ENCODE measurements around the gene SGTA. TPM values are rescaled to one million over a fixed set of nuclear protein-coding genes. Genes with fewer than 3 reads are reported as not detected.
A peak's percentile ranks its signal among the peaks of the same experiment; 100 is the strongest.

The SGTA gene
- total and polyA plus RNA-seq, 2 of the 13 experiments (the other 11 are each of a cell fraction or from before 2014, with no cell fraction given) = 43.9 to 47.4 TPM

DNA sequence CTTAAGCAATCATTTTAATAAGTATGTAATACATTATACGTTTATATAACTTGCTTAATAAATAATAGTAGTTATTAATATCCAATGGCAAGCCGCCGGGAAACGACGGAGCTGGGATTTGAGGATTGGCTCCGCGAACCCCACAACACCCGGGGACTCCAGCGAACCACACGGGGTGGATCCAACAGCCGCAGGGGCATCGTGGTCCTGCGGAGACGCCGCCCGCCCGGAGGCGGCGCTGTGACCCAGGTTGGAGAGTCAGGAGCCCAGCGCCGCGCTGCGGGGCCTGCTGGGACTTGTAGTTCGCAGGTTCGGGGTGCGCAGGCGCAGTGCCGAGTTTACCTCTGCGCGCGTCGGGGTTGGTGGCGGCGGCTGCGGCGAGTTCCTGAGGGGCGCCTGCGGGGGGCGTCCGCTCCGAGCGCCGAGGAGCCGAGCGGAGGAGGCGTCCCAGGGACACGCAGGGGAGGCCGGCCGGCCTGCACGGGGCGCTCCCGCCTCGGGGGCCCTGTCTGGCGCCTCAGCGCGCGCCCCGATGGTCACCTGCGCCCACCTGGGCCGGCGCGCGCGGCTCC lies 36.6 kb upstream of the SGTA start, which contains the start of gene ZNF554 (continued):
- TF ChIP-seq, protein P1, sequence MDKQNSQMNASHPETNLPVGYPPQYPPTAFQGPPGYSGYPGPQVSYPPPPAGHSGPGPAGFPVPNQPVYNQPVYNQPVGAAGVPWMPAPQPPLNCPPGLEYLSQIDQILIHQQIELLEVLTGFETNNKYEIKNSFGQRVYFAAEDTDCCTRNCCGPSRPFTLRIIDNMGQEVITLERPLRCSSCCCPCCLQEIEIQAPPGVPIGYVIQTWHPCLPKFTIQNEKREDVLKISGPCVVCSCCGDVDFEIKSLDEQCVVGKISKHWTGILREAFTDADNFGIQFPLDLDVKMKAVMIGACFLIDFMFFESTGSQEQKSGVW (CRISPR knock-in tag; IDR thresholded peaks at IDR 0.05; ENCODE audit: borderline replicate concordance) = no peak
- peak; percentile 31 for TF ChIP-seq RBM22 (optimal IDR thresholded peaks at IDR 0.05; ENCODE audit: low read length)
- no peak for TF ChIP-seq ZNF282 (IDR thresholded peaks at IDR 0.05; ENCODE audit: partially characterized antibody)
- TF ChIP-seq NR2C2 (CRISPR knock-in tag; IDR thresholded peaks at IDR 0.05; ENCODE audit: borderline replicate concordance) = peak; percentile 88
- peak; percentile 88 for TF ChIP-seq MYC (CRISPR knock-in tag; IDR thresholded peaks at IDR 0.05; ENCODE audit: borderline replicate concordance)
- TF ChIP-seq ZNF75D (CRISPR knock-in tag; IDR thresholded peaks at IDR 0.05; ENCODE audit: borderline replicate concordance) = no peak
- TF ChIP-seq, protein P2, sequence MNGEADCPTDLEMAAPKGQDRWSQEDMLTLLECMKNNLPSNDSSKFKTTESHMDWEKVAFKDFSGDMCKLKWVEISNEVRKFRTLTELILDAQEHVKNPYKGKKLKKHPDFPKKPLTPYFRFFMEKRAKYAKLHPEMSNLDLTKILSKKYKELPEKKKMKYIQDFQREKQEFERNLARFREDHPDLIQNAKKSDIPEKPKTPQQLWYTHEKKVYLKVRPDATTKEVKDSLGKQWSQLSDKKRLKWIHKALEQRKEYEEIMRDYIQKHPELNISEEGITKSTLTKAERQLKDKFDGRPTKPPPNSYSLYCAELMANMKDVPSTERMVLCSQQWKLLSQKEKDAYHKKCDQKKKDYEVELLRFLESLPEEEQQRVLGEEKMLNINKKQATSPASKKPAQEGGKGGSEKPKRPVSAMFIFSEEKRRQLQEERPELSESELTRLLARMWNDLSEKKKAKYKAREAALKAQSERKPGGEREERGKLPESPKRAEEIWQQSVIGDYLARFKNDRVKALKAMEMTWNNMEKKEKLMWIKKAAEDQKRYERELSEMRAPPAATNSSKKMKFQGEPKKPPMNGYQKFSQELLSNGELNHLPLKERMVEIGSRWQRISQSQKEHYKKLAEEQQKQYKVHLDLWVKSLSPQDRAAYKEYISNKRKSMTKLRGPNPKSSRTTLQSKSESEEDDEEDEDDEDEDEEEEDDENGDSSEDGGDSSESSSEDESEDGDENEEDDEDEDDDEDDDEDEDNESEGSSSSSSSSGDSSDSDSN (CRISPR knock-in tag; IDR thresholded peaks at IDR 0.05) = peak; percentile 83
- TF ChIP-seq NFE2L1 (CRISPR knock-in tag; IDR thresholded peaks at IDR 0.05; ENCODE audit: borderline replicate concordance) = no peak
- TF ChIP-seq, protein P3, sequence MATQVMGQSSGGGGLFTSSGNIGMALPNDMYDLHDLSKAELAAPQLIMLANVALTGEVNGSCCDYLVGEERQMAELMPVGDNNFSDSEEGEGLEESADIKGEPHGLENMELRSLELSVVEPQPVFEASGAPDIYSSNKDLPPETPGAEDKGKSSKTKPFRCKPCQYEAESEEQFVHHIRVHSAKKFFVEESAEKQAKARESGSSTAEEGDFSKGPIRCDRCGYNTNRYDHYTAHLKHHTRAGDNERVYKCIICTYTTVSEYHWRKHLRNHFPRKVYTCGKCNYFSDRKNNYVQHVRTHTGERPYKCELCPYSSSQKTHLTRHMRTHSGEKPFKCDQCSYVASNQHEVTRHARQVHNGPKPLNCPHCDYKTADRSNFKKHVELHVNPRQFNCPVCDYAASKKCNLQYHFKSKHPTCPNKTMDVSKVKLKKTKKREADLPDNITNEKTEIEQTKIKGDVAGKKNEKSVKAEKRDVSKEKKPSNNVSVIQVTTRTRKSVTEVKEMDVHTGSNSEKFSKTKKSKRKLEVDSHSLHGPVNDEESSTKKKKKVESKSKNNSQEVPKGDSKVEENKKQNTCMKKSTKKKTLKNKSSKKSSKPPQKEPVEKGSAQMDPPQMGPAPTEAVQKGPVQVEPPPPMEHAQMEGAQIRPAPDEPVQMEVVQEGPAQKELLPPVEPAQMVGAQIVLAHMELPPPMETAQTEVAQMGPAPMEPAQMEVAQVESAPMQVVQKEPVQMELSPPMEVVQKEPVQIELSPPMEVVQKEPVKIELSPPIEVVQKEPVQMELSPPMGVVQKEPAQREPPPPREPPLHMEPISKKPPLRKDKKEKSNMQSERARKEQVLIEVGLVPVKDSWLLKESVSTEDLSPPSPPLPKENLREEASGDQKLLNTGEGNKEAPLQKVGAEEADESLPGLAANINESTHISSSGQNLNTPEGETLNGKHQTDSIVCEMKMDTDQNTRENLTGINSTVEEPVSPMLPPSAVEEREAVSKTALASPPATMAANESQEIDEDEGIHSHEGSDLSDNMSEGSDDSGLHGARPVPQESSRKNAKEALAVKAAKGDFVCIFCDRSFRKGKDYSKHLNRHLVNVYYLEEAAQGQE (IDR thresholded peaks at IDR 0.05; ENCODE audit: borderline replicate concordance in 1 of 2, low read depth in 1 of 2, low read length in 2 of 2) = no peak; a peak in 1 of 4 replicates
- TF ChIP-seq ZSCAN21 (CRISPR knock-in tag; IDR thresholded peaks at IDR 0.05; ENCODE audit: borderline replicate concordance) = no peak
- no peak for TF ChIP-seq ZNF326 (CRISPR knock-in tag; IDR thresholded peaks at IDR 0.05; ENCODE audit: borderline replicate concordance)
- peak; percentile 88; the same call in 1 of the 2 replicates for TF ChIP-seq ZNF556 (CRISPR knock-in tag; IDR thresholded peaks at IDR 0.05; ENCODE audit: borderline replicate concordance)
- no peak; the same call in 1 of the 2 replicates for TF ChIP-seq ZNF12 (CRISPR knock-in tag; IDR thresholded peaks at IDR 0.05)
- no peak for TF ChIP-seq ZNF841 (CRISPR knock-in tag; IDR thresholded peaks at IDR 0.05; ENCODE audit: borderline replicate concordance)
- no peak for TF ChIP-seq HNRNPL (IDR thresholded peaks at IDR 0.05; ENCODE audit: low read depth, low read length)
- no peak for TF ChIP-seq SYNCRIP (IDR thresholded peaks at IDR 0.05; ENCODE audit: insufficient read depth, low read depth, low read length)
- TF ChIP-seq ZNF296 (CRISPR knock-in tag; conservative IDR thresholded peaks at IDR 0.05) = no peak
- TF ChIP-seq ZFP36 (IDR thresholded peaks at IDR 0.05; ENCODE audit: borderline replicate concordance, low read depth, low read length, partially characterized antibody) = no peak
- no peak for TF ChIP-seq ZFP90 (CRISPR knock-in tag; IDR thresholded peaks at IDR 0.05; ENCODE audit: borderline replicate concordance)
- TF ChIP-seq KLF11 (CRISPR knock-in tag; IDR thresholded peaks at IDR 0.05) = no peak; the same call in 1 of the 2 replicates

All from HepG2 (cell line).